HL-60 (cell line): ENCODE measurements around the gene SEC23A.

Source experiments
- DNase-seq, 2 experiments: peaks; one replicate each; pipeline ENCODE4 v3.0.0-alpha.2; 2010 to 2020; ENCODE audit warnings: low read depth in 1 of 2, low spot score in 1 of 2
- H3K27ac ChIP-seq: fragments of 250-450 bp; sonication (Bioruptor Pico); replicated peaks from 2 replicates; pipeline ENCODE4 v1.5.1; 2020; ENCODE audit warnings: mild to moderate bottlenecking, moderate library complexity
- H3K27me3 ChIP-seq: fragments of 250-450 bp; sonication (Bioruptor Pico); 2 replicates; pipeline ENCODE4 v1.5.1; 2021; ENCODE audit warnings: mild to moderate bottlenecking, moderate library complexity; ENCODE audit not compliant: insufficient read depth, poor library complexity, severe bottlenecking
- H3K4me3 ChIP-seq: replicated peaks from 2 replicates; pipeline ENCODE4 v1.5.1; 2011; ENCODE audit warnings: mild to moderate bottlenecking, control low read depth, low read length; ENCODE audit not compliant: insufficient read depth
- CTCF ChIP-seq: IDR thresholded peaks from one replicate; pipeline ENCODE4 v1.5.1; 2011; ENCODE audit warnings: low read length, control low read depth, inconsistent platforms; ENCODE audit not compliant: insufficient read depth
- GABPA ChIP-seq: IDR thresholded peaks from 2 replicates; pipeline ENCODE4 v1.6.1; 2012; ENCODE audit warnings: low read depth
- POLR2AphosphoS5 ChIP-seq: IDR thresholded peaks from 2 replicates; pipeline ENCODE4 v1.6.1; 2012; ENCODE audit warnings: low read depth
- REST ChIP-seq: IDR thresholded peaks from 2 replicates; pipeline ENCODE4 v1.6.1; 2012; ENCODE audit warnings: low read depth; ENCODE audit not compliant: insufficient replicate concordance
- SPI1 ChIP-seq: IDR thresholded peaks from 2 replicates; pipeline ENCODE4 v1.6.1; 2012; ENCODE audit warnings: low read depth, mild to moderate bottlenecking, borderline replicate concordance

SEC23A gene

GRCh38 chr14:39097159-39097558 is 5.9 kb downstream of the SEC23A start:
- H3K4me3 ChIP-seq: no peak overlapping the region
- H3K27me3 ChIP-seq: no peaks in the 10 kb centered on the region
- no peak for DNase-seq
- no peak overlapping the region for H3K27ac ChIP-seq
- TF ChIP-seq POLR2AphosphoS5 (no peak), REST (no peak)

- no peak overlapping the region for H3K27ac ChIP-seq
- no peaks in the 10 kb centered on the region for H3K27me3 ChIP-seq
- no peak for DNase-seq
- no peak overlapping the region for H3K4me3 ChIP-seq
- TF ChIP-seq POLR2AphosphoS5: no peak
- TF ChIP-seq REST: no peak
- no peak for TF ChIP-seq SPI1
- no peak for TF ChIP-seq GABPA
- no peak for TF ChIP-seq CTCF
These were observed 8.5 kb downstream of the SEC23A start for GRCh38 chr14:39094515-39094914.

- H3K27me3 ChIP-seq: no peaks in the 10 kb centered on the region
- H3K4me3 ChIP-seq: no peak overlapping the region
- H3K27ac ChIP-seq: no peak overlapping the region
- DNase-seq: no peak
- TF ChIP-seq REST: no peak
These were observed 11.3 kb downstream of the SEC23A start for GRCh38 chr14:39091716-39092115.

GRCh38 chr14:39090548-39091111 is 12.4 kb downstream of the SEC23A start:
- no peak for TF ChIP-seq POLR2AphosphoS5
- no peak for TF ChIP-seq CTCF
- TF ChIP-seq GABPA: no peak
- TF ChIP-seq REST: no peak
- TF ChIP-seq SPI1: no peak
- Histone ChIP-seq H3K27me3 (no peaks in the 10 kb centered on the region), H3K27ac (no peak overlapping the region), H3K4me3 (no peak overlapping the region)
- DNase-seq: no peak
